ENCODE results near the gene MAML3.

GRCh38 chr4:140115140-140115539 lies 38.8 kb downstream of the MAML3 start:
- no peak for TF ChIP-seq POLR2A (IDR thresholded peaks at IDR 0.05)
- TF ChIP-seq EP300 (IDR thresholded peaks at IDR 0.05) = no peak
- no peak for TF ChIP-seq POLR2AphosphoS5 (IDR thresholded peaks at IDR 0.05)
